ENCODE measurements around the gene PARP8.
"Not testable (repeated sequence)": the region's sequence is repeated elsewhere in the genome, so short reads cannot be mapped to it uniquely, and the experiment has no call there.

- not testable (repeated sequence) for TF ChIP-seq POLR2A (IDR thresholded peaks at IDR 0.05); CTCF (IDR thresholded peaks at IDR 0.05 in 8 of 11, conservative IDR thresholded peaks at IDR 0.05 in 3 of 11)
Measured at GRCh38 chr5:50679554-50679953, 13.1 kb downstream of the PARP8 start.

Measured in spleen (tissue), 7 donors.